Thymus (tissue), 11 donors: ENCODE data around the gene NEDD4. TPM values are rescaled to one million over a fixed set of nuclear protein-coding genes. Genes with fewer than 3 reads are reported as not detected.
"Not testable (repeated sequence)": the region's sequence is repeated elsewhere in the genome, so short reads cannot be mapped to it uniquely, and the experiment has no call there.

Source experiments
- DNase-seq, 9 donors: peaks; one replicate each; pipeline ENCODE4 v3.0.0-alpha.2; 2013; ENCODE audit warnings: low spot score in 9 of 9, low read depth in 6 of 9, missing footprints in 1 of 9
- H3K27ac ChIP-seq, 2 donors: one replicate each; pipeline ENCODE4 v1.5.1; 2013; ENCODE audit warnings: control low read depth in 1 of 2, low read depth in 1 of 2, low read length in 1 of 2, mild to moderate bottlenecking in 1 of 2, moderate library complexity in 1 of 2
- H3K27me3 ChIP-seq, 2 donors: one replicate each; pipeline ENCODE4 v1.5.1; 2013; ENCODE audit warnings: low read length in 1 of 2; ENCODE audit not compliant: control insufficient read depth in 2 of 2, insufficient read depth in 1 of 2
- H3K36me3 ChIP-seq, 2 donors: one replicate each; pipeline ENCODE4 v1.5.1; 2013; ENCODE audit warnings: low read length in 1 of 2, mild to moderate bottlenecking in 1 of 2, moderate library complexity in 1 of 2; ENCODE audit not compliant: control insufficient read depth in 2 of 2, insufficient read depth in 2 of 2
- H3K4me1 ChIP-seq, 2 donors: one replicate each; pipeline ENCODE4 v1.5.1; 2013; ENCODE audit warnings: low read length in 2 of 2; ENCODE audit not compliant: control insufficient read depth in 2 of 2, insufficient read depth in 2 of 2
- H3K4me3 ChIP-seq, 2 donors: one replicate each; pipeline ENCODE4 v1.5.1; 2013; ENCODE audit warnings: low read length in 2 of 2, control low read depth in 1 of 2, mild to moderate bottlenecking in 1 of 2
- H3K9me3 ChIP-seq, 2 donors: one replicate each; pipeline ENCODE4 v1.5.1; 2013; ENCODE audit warnings: low read length in 1 of 2, mild to moderate bottlenecking in 1 of 2; ENCODE audit not compliant: control insufficient read depth in 2 of 2, insufficient read depth in 1 of 2
- WGBS: extraction: QIAGEN DNeasy Blood & Tissue Kit; methylation state at CpG from one replicate; pipeline ENCODE4 v1.1.7; 2013; 5-methylcytosine and 5-hydroxymethylcytosine counted together
- polyA plus RNA-seq: library from polyadenylated mRNA; stranded (reverse); fragments of 200-250 nt; gene quantifications from one replicate; pipeline ENCODE4 v1.2.3, GENCODE V29; 2013
- total RNA-seq: library from RNA; stranded (reverse); fragments of 120-200 nt; gene quantifications from one replicate; pipeline ENCODE4 v1.2.4, GENCODE V29; 2013
- donor health status: healthy.

NEDD4 gene
- total and polyA plus RNA-seq, 2 donors: 4.4 to 8.8 TPM

DNA sequence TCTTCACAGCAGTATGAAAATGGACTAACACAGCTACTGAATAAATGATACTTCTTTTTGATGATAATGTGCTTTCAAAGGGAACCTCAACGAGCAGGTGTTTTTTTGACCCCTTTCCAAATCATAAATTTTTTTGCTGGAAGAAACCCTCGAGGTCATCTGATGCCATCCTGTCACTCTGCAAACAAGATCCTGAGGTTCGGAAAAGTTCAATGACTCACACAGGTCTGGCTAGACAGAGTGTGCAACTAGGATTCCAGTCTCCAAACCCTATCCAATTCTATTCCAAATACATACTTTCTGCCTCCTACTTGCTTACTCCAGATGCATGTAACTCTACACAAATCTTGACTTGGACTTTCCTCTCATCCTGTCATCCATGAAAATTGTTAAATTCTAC is 124.7 kb downstream of the NEDD4 start:
- no peaks in the 10 kb centered on the region for H3K9me3 ChIP-seq
- H3K4me3 ChIP-seq: no peak overlapping the region
- H3K36me3 ChIP-seq: no peaks in the 10 kb centered on the region
- no peaks in the 10 kb centered on the region for H3K4me1 ChIP-seq
- WGBS: 94% methylated on average over 3 of the region's 3 CpGs
- no peaks in the 10 kb centered on the region for H3K27me3 ChIP-seq
- DNase-seq: no peak
- H3K27ac ChIP-seq: no peak overlapping the region

DNA sequence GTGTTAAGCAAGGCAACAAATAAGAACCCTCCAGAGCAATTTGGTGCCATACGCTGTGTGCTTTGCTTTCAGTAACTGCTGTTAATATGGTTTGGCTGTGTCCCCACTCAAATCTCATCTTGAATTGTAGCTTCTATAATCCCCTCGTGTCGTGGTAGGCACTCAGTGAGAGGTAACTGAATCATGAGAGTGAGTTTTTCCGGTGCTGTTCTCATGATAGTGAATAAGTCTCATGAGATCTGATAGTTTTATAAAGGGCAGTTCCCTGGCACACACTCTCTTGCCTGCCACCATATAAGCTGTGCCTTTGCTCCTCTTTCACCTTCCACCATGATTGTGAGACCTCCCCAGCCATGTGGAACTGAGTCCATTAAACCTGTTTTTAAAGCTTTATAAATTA is 125.1 kb downstream of the NEDD4 start:
- not testable (repeated sequence) for DNase-seq, H3K9me3 ChIP-seq
- 97% methylated on average over 4 of the region's 4 CpGs for whole genome bisulfite sequencing

DNA sequence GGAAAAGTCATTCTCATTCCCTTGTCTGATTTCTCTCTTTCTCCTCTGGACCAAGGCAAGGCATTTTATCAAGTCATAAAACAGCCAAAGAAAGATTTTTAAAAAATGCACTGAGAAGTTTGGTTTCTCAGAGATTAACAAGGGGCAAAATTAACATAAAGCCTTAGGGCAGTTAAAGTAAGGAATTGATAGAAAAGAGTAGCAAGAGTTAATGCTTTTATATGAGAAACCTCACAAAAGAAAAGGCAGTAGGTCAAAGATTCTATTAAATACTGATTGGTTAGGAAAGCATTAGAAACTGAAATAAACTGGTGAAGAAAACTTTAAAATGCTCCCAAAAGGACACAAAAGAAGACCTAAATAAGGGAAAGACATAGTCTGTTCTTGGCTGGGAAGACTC is 129.5 kb downstream of the NEDD4 start:
- Histone ChIP-seq H3K36me3 (peaks cover 0 to 8% of the 10 kb centered on the region in 2 donors), H3K4me1 (no peaks in the 10 kb centered on the region), H3K9me3 (no peaks in the 10 kb centered on the region), H3K27me3 (no peaks in the 10 kb centered on the region), H3K27ac (no peak overlapping the region), H3K4me3 (no peak overlapping the region)
- DNase-seq: no peak

More for the DNA sequence above, 125.1 kb downstream of the NEDD4 start:
- H3K36me3 ChIP-seq, H3K4me1 ChIP-seq, H3K4me3 ChIP-seq, H3K27me3 ChIP-seq, H3K27ac ChIP-seq: not testable (repeated sequence)

DNA sequence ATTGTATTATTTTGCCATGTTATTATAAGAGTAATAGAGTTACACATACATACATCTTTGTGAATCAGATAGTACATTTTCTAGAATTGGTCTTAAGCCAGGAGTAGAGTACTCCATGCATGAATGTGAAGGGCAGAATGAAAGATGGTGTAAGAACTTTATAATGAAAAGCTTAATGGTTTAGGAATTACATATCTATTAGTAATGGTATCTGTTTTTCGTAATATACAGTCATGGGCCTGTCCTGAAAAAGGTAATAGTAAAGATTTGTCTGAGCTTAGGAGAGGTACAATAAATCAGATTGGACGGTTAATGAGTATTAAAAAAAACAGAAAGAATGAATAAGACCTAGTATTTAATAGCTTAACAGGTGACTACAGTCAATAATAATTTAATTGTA is 132.3 kb downstream of the NEDD4 start:
- peaks cover 0 to 8% of the 10 kb centered on the region in 2 donors for H3K36me3 ChIP-seq
- DNase-seq: no peak
- H3K9me3 ChIP-seq: no peaks in the 10 kb centered on the region
- no peaks in the 10 kb centered on the region for H3K4me1 ChIP-seq
- WGBS: 98% methylated on average over 2 of the region's 2 CpGs
- H3K27me3 ChIP-seq: no peaks in the 10 kb centered on the region
- H3K4me3 ChIP-seq: no peak overlapping the region
- H3K27ac ChIP-seq: no peak overlapping the region

- WGBS: 81% methylated on average over 6 of the region's 6 CpGs
- Histone ChIP-seq H3K36me3 (peaks cover 0 to 8% of the 10 kb centered on the region in 2 donors), H3K27ac (no peak overlapping the region), H3K4me1 (no peaks in the 10 kb centered on the region), H3K4me3 (no peak overlapping the region), H3K9me3 (no peaks in the 10 kb centered on the region), H3K27me3 (no peaks in the 10 kb centered on the region)
- DNase-seq: no peak
Measured at GRCh38 chr15:55860468-55860867, 132.9 kb downstream of the NEDD4 start.

DNA sequence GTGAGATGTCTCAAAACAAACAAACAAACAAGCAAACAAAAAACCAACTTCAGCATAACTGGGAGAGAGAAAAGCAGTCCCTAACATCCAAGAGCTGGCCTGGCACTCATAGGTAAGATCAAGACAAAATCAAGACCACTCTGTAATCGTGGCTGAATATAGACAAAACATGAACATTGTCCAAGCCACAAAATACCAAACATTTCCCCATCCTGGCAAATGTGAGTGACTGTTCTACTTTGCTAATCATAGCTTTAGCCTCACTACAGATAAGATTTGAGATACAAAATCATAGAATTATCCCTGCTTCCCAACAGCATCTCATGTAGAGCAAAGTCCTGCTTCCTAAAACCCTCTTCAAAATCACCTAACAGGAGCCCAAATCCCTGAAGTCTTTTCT is 133.7 kb downstream of the NEDD4 start:
- no peaks in the 10 kb centered on the region for H3K27me3 ChIP-seq
- H3K4me1 ChIP-seq: no peaks in the 10 kb centered on the region
- no peak for DNase-seq
- H3K4me3 ChIP-seq: no peak overlapping the region
- WGBS: 100% methylated on average over 1 of the region's 1 CpG
- no peak overlapping the region for H3K27ac ChIP-seq
- no peaks in the 10 kb centered on the region for H3K9me3 ChIP-seq
- peaks cover 0 to 8% of the 10 kb centered on the region in 2 donors for H3K36me3 ChIP-seq

DNA sequence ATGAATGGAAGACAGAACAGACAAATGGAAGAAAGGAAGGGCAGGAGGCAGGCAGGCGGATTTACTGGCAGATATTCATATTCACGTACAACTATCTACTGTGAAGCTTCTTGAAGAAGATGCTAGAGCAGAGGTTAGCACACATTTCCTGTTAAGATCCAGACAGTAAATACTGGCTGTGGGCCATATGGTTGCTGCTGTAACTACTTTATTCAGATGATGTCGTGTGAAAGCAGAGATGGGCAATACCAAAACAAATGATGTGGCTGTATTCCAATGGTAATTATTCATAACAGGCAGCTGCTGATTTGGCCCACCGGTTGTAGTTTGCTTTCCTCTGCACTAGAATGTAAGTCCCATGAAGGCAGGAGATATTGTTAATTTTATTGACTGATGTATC is 134.8 kb downstream of the NEDD4 start:
- DNase-seq: no peak
- Histone ChIP-seq H3K9me3 (no peaks in the 10 kb centered on the region), H3K27ac (no peak overlapping the region), H3K4me3 (no peak overlapping the region), H3K36me3 (peaks cover 0 to 8% of the 10 kb centered on the region in 2 donors), H3K4me1 (no peaks in the 10 kb centered on the region), H3K27me3 (no peaks in the 10 kb centered on the region)
- WGBS: 96% methylated on average over 4 of the region's 4 CpGs

DNA sequence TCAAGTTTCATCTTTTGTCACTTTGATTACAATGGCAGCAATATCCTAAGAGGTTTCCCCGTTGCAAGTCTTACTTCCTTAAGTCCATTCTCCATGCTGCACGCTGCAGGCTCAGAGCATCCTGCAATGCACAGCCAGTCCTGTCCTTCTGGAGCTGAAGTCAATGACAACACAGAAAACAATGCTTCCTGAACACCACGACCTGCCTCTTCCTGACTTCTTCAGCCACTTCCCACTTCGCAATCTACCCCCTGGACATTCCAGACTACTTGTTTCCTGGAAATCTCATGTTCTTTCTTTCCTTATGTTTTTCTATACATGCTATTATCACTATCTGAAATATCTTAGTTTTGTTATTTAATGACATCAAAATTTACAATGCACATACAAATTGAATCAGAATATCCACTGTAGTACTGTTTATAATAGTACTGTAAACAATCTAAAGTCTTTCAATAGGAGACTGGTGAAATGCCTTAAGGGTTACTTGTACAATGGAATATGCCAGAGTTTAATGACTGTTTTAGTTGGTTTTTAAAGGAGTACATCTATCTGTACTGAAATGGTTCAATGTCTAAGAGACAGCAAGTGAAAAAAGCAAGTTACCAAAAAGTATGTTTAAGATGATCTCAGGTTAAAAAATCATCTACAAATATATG is 136.8 kb downstream of the NEDD4 start:
- DNase-seq: no peak
- Histone ChIP-seq H3K27ac (no peak overlapping the region), H3K36me3 (peaks cover 0 to 8% of the 10 kb centered on the region in 2 donors), H3K27me3 (no peaks in the 10 kb centered on the region), H3K9me3 (no peaks in the 10 kb centered on the region), H3K4me3 (no peak overlapping the region), H3K4me1 (no peaks in the 10 kb centered on the region)
- 89% methylated on average over 4 of the region's 4 CpGs for WGBS

GRCh38 chr15:55853134-55853533 is 140.3 kb downstream of the NEDD4 start:
- H3K4me1 ChIP-seq: no peaks in the 10 kb centered on the region
- no peak overlapping the region for H3K27ac ChIP-seq
- no peak for DNase-seq
- no peaks in the 10 kb centered on the region for H3K27me3 ChIP-seq
- no peaks in the 10 kb centered on the region for H3K9me3 ChIP-seq
- H3K4me3 ChIP-seq: no peak overlapping the region
- WGBS: 97% methylated on average over 4 of the region's 4 CpGs
- H3K36me3 ChIP-seq: no peaks in the 10 kb centered on the region
